Ovary (tissue), 9 donors: Measurements from ENCODE around the gene C1orf167. TPM values are rescaled to one million over a fixed set of nuclear protein-coding genes. Genes with fewer than 3 reads are reported as not detected.
A peak's percentile ranks its signal among the peaks of the same experiment; 100 is the strongest.

Experiments
- DNase-seq, 5 donors: peaks; one replicate each; pipeline ENCODE4 v3.0.0-alpha.2; 2019 to 2020
- H3K27ac ChIP-seq, 2 donors: fragments of 200-600 bp; one replicate each; pipeline versions ENCODE4 v1.5.1 to v1.8.0; 2019 to 2022
- H3K27me3 ChIP-seq: fragments of 200-600 bp; one replicate; pipeline ENCODE4 v1.8.0; 2022
- H3K36me3 ChIP-seq: fragments of 200-600 bp; sonication (generic); one replicate; pipeline ENCODE4 v1.5.1; 2019
- H3K4me1 ChIP-seq: one replicate; pipeline ENCODE4 v1.8.1; 2013; ENCODE audit warnings: mild to moderate bottlenecking, moderate library complexity; ENCODE audit not compliant: insufficient read depth
- H3K4me3 ChIP-seq: fragments of 200-600 bp; sonication (generic); one replicate; pipeline ENCODE4 v1.5.1; 2017
- H3K9me3 ChIP-seq, 2 donors: fragments of 200-600 bp in 1 of 2; sonication (generic) in 1 of 2; one replicate each; pipeline versions ENCODE4 v1.5.1 to v1.8.1; 2013 to 2019; ENCODE audit warnings: mild to moderate bottlenecking in 1 of 2, moderate library complexity in 1 of 2
- EP300 ChIP-seq: sonication (generic); formaldehyde crosslinking; IDR thresholded peaks from one replicate; pipeline ENCODE4 v1.6.1; 2017; ENCODE audit warnings: antibody characterized with exemption
- POLR2A ChIP-seq: fragments of 450-650 bp; IDR thresholded peaks from one replicate; pipeline ENCODE4 v1.6.1; 2017; ENCODE audit warnings: antibody characterized with exemption, mild to moderate bottlenecking, moderate library complexity
- WGBS, 3 donors: extraction: QIAGEN DNeasy Blood & Tissue Kit in 1 of 3; methylation state at CpG; one replicate each; pipeline versions ENCODE4 v1.1.5 to v1.1.7; 2013 to 2017; 5-methylcytosine and 5-hydroxymethylcytosine counted together
- intact Hi-C, 4 donors: fragments of 100-400 bp; cut with DNase I; formaldehyde crosslinking; loops; one replicate each; pipeline versions ENCODE4 v1.11.0 to v1.15.1; 2022 to 2023
- polyA plus RNA-seq, 2 donors: library from polyadenylated mRNA; stranded (reverse); fragments of 200-250 nt in 1 of 2; fragments of 350-450 nt in 1 of 2; fragmentation: Illumina TruSeq in 1 of 2; extraction: RNeasy Lipid Tissue Mini Kit (QIAGEN cat#74804) in 1 of 2; gene quantifications; one replicate each; pipeline ENCODE4 v1.2.3, GENCODE V29; 2013 to 2014
- total RNA-seq, 7 donors: library from RNA; depleted of rRNA in 2 of 7; stranded (reverse); fragments of >200 nt in 2 of 7; fragmentation: NEBNext Ultra II Directional in 3 of 7; extraction: Animal tissue kit (Norgen Biotek cat#: 25700) in 3 of 7; gene quantifications; one replicate each; pipeline versions ENCODE4 v1.1.0 to v1.2.4, GENCODE V29; 2016 to 2023
- TF ChIP-seq, protein P1 (sequence below), 3 donors: fragments of 450-650 bp in 2 of 3; fragments of 200-600 bp in 1 of 3; IDR thresholded peaks; one replicate each; pipeline versions ENCODE4 v1.5.1 to v1.8.0; 2016 to 2022; ENCODE audit warnings: antibody characterized with exemption in 3 of 3, mild to moderate bottlenecking in 1 of 3
- donor health status: DM: no; HTN: no; CAD: no; lungs with moderate emphysema.
- donor health status: DM: no; HTN: no; CAD: no.
- donor health status: Bipolar disorder and iron deficiency.
- donor health status: DM: yes; HTN: yes; CAD: no.
- donor health status: DM: no; HTN: no; CAD: no.
- donor health status: DM: yes; HTN: yes; CAD: no.

C1orf167 gene
- total and polyA plus RNA-seq, 9 donors, result 0.48 to 4.4 (median 1.4) TPM; not detected in 2

DNA sequence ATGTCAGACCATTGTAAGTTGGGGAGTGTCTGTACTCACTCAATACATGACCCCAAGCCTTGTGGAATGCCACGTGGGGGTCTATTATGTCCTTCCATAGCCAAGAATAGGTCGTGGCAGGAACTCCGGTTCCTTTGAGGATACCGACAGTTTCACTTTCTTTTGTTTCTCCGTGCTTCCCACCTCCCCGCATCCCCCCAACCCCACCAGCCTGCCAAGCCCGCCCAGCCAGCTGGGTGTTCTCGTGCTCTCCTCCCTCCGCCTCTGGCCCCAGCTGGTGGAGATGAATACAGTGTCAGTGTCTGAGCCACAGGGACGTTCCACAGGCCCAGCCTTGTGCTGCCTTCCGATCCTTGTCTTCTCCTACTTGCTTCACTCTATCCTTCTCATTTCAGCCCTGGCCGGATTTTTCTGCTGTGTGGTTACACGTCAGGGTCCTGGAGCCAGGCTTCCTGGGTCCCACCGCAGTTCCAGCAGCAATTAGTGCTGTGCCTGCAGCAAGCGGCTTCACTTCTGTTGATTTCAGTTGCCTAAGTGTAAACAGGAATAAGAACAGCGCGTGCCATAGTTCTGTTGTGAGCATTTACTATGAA is 30.2 kb upstream of the C1orf167 start:
- Histone ChIP-seq H3K27ac (peak overlapping the region in 1 of 2 donors; percentile 49), H3K27me3 (no peaks in the 10 kb centered on the region), H3K4me3 (peak overlapping the region; percentile 38), H3K4me1 (peaks cover 11% of the 10 kb centered on the region), H3K9me3 (no peaks in the 10 kb centered on the region), H3K36me3 (no peaks in the 10 kb centered on the region)
- peak; percentile 78 to 87 (median 82) for DNase-seq
- intact Hi-C loops, result loop anchor here in 2 of 4 donors (5.0 to 10.0 kb wide), 2 partner anchors 63 to 69 kb away; partner anchors contain the start of gene FBXO6 (in 1 of the 2)
- 2 to 7% (median 2%) methylated on average over 16 to 17 of the region's 17 CpGs for WGBS, 3 donors
- TF ChIP-seq POLR2A (no peak), EP300 (no peak)
- TF ChIP-seq, protein P1, sequence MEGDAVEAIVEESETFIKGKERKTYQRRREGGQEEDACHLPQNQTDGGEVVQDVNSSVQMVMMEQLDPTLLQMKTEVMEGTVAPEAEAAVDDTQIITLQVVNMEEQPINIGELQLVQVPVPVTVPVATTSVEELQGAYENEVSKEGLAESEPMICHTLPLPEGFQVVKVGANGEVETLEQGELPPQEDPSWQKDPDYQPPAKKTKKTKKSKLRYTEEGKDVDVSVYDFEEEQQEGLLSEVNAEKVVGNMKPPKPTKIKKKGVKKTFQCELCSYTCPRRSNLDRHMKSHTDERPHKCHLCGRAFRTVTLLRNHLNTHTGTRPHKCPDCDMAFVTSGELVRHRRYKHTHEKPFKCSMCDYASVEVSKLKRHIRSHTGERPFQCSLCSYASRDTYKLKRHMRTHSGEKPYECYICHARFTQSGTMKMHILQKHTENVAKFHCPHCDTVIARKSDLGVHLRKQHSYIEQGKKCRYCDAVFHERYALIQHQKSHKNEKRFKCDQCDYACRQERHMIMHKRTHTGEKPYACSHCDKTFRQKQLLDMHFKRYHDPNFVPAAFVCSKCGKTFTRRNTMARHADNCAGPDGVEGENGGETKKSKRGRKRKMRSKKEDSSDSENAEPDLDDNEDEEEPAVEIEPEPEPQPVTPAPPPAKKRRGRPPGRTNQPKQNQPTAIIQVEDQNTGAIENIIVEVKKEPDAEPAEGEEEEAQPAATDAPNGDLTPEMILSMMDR (IDR thresholded peaks at IDR 0.05), result no peak

DNA sequence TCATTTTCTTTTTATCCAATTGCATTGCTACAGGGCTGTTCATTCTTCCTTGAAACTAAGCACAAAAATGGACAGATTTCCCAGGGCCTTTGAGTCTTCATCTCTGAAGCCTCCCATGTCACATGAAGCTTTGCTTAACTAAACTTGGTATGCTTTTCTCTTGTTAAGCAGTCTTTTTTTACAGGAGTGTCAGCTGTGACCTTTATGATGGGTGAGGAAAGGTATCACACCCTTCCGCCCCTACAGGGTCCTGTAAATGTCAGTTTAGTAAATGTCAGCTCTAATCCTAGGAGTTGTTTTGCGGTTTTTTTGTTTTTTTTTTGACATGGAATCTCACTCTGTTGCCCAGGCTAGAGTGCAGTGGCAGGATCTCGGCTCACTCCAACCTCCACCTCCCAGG is 28.7 kb upstream of the C1orf167 start:
- H3K4me1 ChIP-seq, result peaks cover 15% of the 10 kb centered on the region
- H3K4me3 ChIP-seq, result no peak overlapping the region
- no peaks in the 10 kb centered on the region for H3K36me3 ChIP-seq
- TF ChIP-seq EP300 (no peak), POLR2A (no peak)
- TF ChIP-seq, protein P1 (IDR thresholded peaks at IDR 0.05), result no peak
- no peak for DNase-seq
- WGBS, 3 donors, result 92 to 96% (median 96%) methylated on average over 3 of the region's 3 CpGs
- H3K9me3 ChIP-seq, result no peaks in the 10 kb centered on the region
- H3K27ac ChIP-seq, result no peak overlapping the region
- H3K27me3 ChIP-seq, result no peaks in the 10 kb centered on the region
- intact Hi-C loops, result loop anchor here in 2 of 4 donors (5.0 to 10.0 kb wide), 2 partner anchors 61 to 71 kb away; partner anchors contain the start of gene FBXO6 (in 1 of the 2)

DNA sequence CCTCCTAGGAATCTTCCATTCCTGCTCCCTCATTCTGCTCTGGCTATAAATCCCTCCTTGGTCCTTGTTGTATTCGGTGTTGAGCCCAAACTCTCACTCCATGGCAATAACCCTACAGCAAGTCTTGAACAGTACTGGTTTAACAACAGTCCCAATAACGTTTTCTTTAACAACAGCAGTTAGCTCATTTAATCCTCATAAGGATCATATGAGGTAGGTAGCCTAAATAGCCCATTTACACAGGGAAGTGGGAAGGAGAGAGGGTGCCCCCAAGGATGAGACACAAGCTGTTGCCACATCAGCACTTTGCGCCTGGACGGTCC is 26.5 kb upstream of the C1orf167 start:
- intact Hi-C loops, result loop anchor here in 2 of 4 donors (5.0 to 10.0 kb wide), 2 partner anchors 52 to 59 kb away; no protein-coding TSS in a partner anchor
- peak overlapping the region; percentile 61 to 86 for H3K27ac ChIP-seq
- H3K9me3 ChIP-seq, result no peaks in the 10 kb centered on the region
- peaks cover 12% of the 10 kb centered on the region for H3K4me1 ChIP-seq
- TF ChIP-seq EP300, result no peak
- TF ChIP-seq, protein P1 (IDR thresholded peaks at IDR 0.05), result no peak
- TF ChIP-seq POLR2A, result no peak
- WGBS, 3 donors, result 30 to 37% (median 34%) methylated on average over 4 of the region's 4 CpGs
- DNase-seq, result no peak
- peak overlapping the region; percentile 69 for H3K4me3 ChIP-seq
- no peaks in the 10 kb centered on the region for H3K36me3 ChIP-seq
- no peaks in the 10 kb centered on the region for H3K27me3 ChIP-seq

DNA sequence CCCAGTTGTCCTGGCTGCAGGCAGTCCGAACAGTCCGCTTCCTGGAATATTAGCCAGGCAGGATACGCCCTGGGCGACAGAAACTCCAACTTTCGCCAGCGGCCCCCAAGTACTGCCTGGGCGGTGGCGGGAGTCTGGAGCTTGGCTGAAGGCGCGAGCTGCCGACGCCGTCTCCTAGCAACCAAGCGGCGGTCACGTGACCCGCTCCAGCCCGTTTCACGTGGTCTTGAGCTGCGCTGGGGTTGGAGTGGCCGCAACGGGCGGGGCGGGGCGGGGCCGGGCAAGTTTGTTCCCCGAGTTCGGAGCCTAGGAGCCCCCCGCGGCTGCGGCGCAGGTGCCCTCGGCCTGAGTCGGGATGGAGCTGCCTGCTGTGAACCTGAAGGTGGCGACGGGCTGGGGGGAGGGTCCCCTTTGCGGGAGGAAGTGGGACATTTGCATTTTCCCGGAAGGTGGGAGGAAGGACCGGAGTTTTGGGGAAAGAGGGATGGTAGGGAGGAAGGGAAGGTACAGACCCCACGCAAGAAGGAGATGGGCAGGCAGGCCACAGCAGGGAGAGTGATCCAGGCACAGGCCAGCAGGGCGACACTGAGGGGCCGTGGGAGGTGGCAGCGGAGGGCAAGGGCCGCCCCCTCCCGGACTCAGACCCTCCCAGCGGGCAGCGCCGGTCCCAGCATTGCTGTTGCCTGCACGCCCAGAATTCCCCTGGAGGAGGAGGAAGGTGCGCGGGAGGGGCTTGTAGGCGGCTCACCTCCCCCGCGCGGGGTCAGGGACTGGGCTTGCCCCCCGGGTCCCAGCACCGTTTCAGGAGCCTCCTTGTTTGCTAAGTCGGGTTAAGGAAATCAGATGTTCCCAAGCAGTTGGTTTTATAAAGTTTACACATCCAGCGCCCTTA is 25.9 kb upstream of the C1orf167 start, which contains the start of gene AGTRAP:
Gene AGTRAP, plus strand, starts transcription at position 283 of the 892 bp plus-strand sequence. Its CDS starts 73 bp downstream, at position 356.
- no peaks in the 10 kb centered on the region for H3K36me3 ChIP-seq
- H3K27ac ChIP-seq, result peak within 1 kb of the TSS; percentile 61 to 86
- intact Hi-C loops, result loop anchor here in 2 of 4 donors (5.0 to 10.0 kb wide), 2 partner anchors 51 to 59 kb away; no protein-coding TSS in a partner anchor
- TF ChIP-seq POLR2A (peak; percentile 59), EP300 (no peak)
- TF ChIP-seq, protein P1 (IDR thresholded peaks at IDR 0.05), result peak in 2 of 3 donors; percentile 15 to 34
- peak; percentile 96 to 99 (median 98) for DNase-seq
- H3K9me3 ChIP-seq, result no peaks in the 10 kb centered on the region
- WGBS, 3 donors, result 0 to 1% (median 1%) methylated on average over 51 to 59 of the region's 59 CpGs
- H3K27me3 ChIP-seq, result no peaks in the 10 kb centered on the region
- peak within 1 kb of the TSS; percentile 69 for H3K4me3 ChIP-seq
- H3K4me1 ChIP-seq, result peaks cover 12% of the 10 kb centered on the region
